Effector memory CD8-positive, alpha-beta T cell (primary cell): ENCODE data around the gene ZDHHC11B.

ENCODE experiments used
- ATAC-seq: fragments of 150-1000 bp; cut with Tn5 transposase; replicated peaks from 2 replicates; pipeline ENCODE4 v1.10.0; 2021; ENCODE audit warnings: mild to moderate bottlenecking, moderate library complexity
- DNase-seq, 3 experiments: peaks; one replicate each; pipeline ENCODE4 v3.0.0; 2021
- H3K27ac Mint-ChIP-seq, 2 donors: one replicate each; pipeline ENCODE4 v1.8.0; 2022; ENCODE audit warnings: mild to moderate bottlenecking in 2 of 2, mixed read lengths in 2 of 2, moderate library complexity in 2 of 2
- H3K27me3 Mint-ChIP-seq, 2 donors: one replicate each; pipeline ENCODE4 v1.8.0; 2022; ENCODE audit warnings: mixed read lengths in 2 of 2
- H3K36me3 Mint-ChIP-seq: one replicate; pipeline ENCODE4 v1.8.0; 2022; ENCODE audit warnings: mild to moderate bottlenecking, moderate library complexity, mixed read lengths; ENCODE audit not compliant: insufficient read depth
- H3K4me1 Mint-ChIP-seq, 2 donors: one replicate each; pipeline ENCODE4 v1.8.0; 2022; ENCODE audit warnings: low read depth in 2 of 2, mixed read lengths in 2 of 2
- H3K4me3 Mint-ChIP-seq, 2 donors: one replicate each; pipeline ENCODE4 v1.8.0; 2022; ENCODE audit warnings: mild to moderate bottlenecking in 2 of 2, mixed read lengths in 2 of 2, moderate library complexity in 2 of 2
- H3K9me3 Mint-ChIP-seq, 2 donors: one replicate each; pipeline ENCODE4 v1.8.0; 2022; ENCODE audit warnings: mixed read lengths in 2 of 2

The ZDHHC11B gene

GRCh38 chr5:675111-675870, 109.2 kb downstream of the ZDHHC11B start:
- H3K27ac Mint-ChIP-seq: no peak overlapping the region
- H3K27me3 Mint-ChIP-seq: no peaks in the 10 kb centered on the region
- H3K9me3 Mint-ChIP-seq: no peaks in the 10 kb centered on the region
- no peak overlapping the region for H3K4me3 Mint-ChIP-seq
- DNase-seq (no peak), ATAC-seq (no peak)
- H3K4me1 Mint-ChIP-seq: peaks cover 13 to 17% of the 10 kb centered on the region in 2 donors
- H3K36me3 Mint-ChIP-seq: peaks cover 48% of the 10 kb centered on the region

- H3K27ac Mint-ChIP-seq: peak overlapping the region in 1 of 2 donors; percentile 95
- H3K9me3 Mint-ChIP-seq: no peaks in the 10 kb centered on the region
- H3K4me1 Mint-ChIP-seq: peaks cover 13 to 17% of the 10 kb centered on the region in 2 donors
- ATAC-seq (no peak), DNase-seq (no peak)
- peaks cover 50% of the 10 kb centered on the region for H3K36me3 Mint-ChIP-seq
- no peaks in the 10 kb centered on the region for H3K27me3 Mint-ChIP-seq
- no peak overlapping the region for H3K4me3 Mint-ChIP-seq
Measured at GRCh38 chr5:674630-675011, 109.9 kb downstream of the ZDHHC11B start.

GRCh38 chr5:673831-674629, 110.5 kb downstream of the ZDHHC11B start:
- ATAC-seq: no peak
- Mint-ChIP-seq H3K36me3 (peaks cover 50% of the 10 kb centered on the region), H3K4me3 (peak overlapping the region; percentile 8 to 75), H3K27ac (peak overlapping the region in 1 of 2 donors; percentile 95), H3K4me1 (peaks cover 13 to 17% of the 10 kb centered on the region in 2 donors), H3K9me3 (no peaks in the 10 kb centered on the region), H3K27me3 (no peaks in the 10 kb centered on the region)
- DNase-seq: no peak

GRCh38 chr5:673161-673830, 111.2 kb downstream of the ZDHHC11B start:
- peak overlapping the region; percentile 62 to 75 for H3K4me3 Mint-ChIP-seq
- H3K4me1 Mint-ChIP-seq: peaks cover 13 to 17% of the 10 kb centered on the region in 2 donors
- no peaks in the 10 kb centered on the region for H3K9me3 Mint-ChIP-seq
- no peak for ATAC-seq
- no peak for DNase-seq
- peak overlapping the region; percentile 94 to 95 for H3K27ac Mint-ChIP-seq
- peaks cover 50% of the 10 kb centered on the region for H3K36me3 Mint-ChIP-seq
- H3K27me3 Mint-ChIP-seq: no peaks in the 10 kb centered on the region

- peak overlapping the region; percentile 62 to 75 for H3K4me3 Mint-ChIP-seq
- DNase-seq (peak; percentile 78 to 89 (median 83)), ATAC-seq (peak; percentile 77)
- H3K27me3 Mint-ChIP-seq: no peaks in the 10 kb centered on the region
- H3K27ac Mint-ChIP-seq: peak overlapping the region; percentile 94 to 95
- H3K9me3 Mint-ChIP-seq: no peaks in the 10 kb centered on the region
- peaks cover 13 to 17% of the 10 kb centered on the region in 2 donors for H3K4me1 Mint-ChIP-seq
- peaks cover 49% of the 10 kb centered on the region for H3K36me3 Mint-ChIP-seq
Measured at GRCh38 chr5:672329-673160, 112.0 kb downstream of the ZDHHC11B start.

GRCh38 chr5:671459-672328, 112.8 kb downstream of the ZDHHC11B start:
- Mint-ChIP-seq H3K27ac (peak overlapping the region; percentile 94 to 95), H3K4me3 (peak overlapping the region in 1 of 2 donors; percentile 75), H3K4me1 (peaks cover 13 to 17% of the 10 kb centered on the region in 2 donors), H3K27me3 (no peaks in the 10 kb centered on the region), H3K9me3 (no peaks in the 10 kb centered on the region), H3K36me3 (peaks cover 40% of the 10 kb centered on the region)
- ATAC-seq (peak; percentile 62), DNase-seq (peak; percentile 70 to 72 (median 71))

- no peak overlapping the region for H3K4me3 Mint-ChIP-seq
- no peaks in the 10 kb centered on the region for H3K9me3 Mint-ChIP-seq
- H3K36me3 Mint-ChIP-seq: peaks cover 30% of the 10 kb centered on the region
- ATAC-seq (no peak), DNase-seq (no peak)
- peak overlapping the region in 1 of 2 donors; percentile 70 for H3K27ac Mint-ChIP-seq
- H3K4me1 Mint-ChIP-seq: peaks cover 13 to 17% of the 10 kb centered on the region in 2 donors
- H3K27me3 Mint-ChIP-seq: no peaks in the 10 kb centered on the region
Measured at GRCh38 chr5:670396-671270, 113.9 kb downstream of the ZDHHC11B start.

GRCh38 chr5:669842-670395, 114.6 kb downstream of the ZDHHC11B start:
- no peak for DNase-seq
- no peaks in the 10 kb centered on the region for H3K9me3 Mint-ChIP-seq

GRCh38 chr5:669111-669841, 115.3 kb downstream of the ZDHHC11B start:
- Mint-ChIP-seq H3K27ac (no peak overlapping the region), H3K4me1 (peaks cover 13 to 17% of the 10 kb centered on the region in 2 donors), H3K4me3 (no peak overlapping the region), H3K27me3 (no peaks in the 10 kb centered on the region), H3K9me3 (no peaks in the 10 kb centered on the region), H3K36me3 (peaks cover 24% of the 10 kb centered on the region)
- ATAC-seq (no peak), DNase-seq (peak; percentile 42 to 53 (median 50))

More at GRCh38 chr5:669842-670395, 114.6 kb downstream of the ZDHHC11B start:
- Mint-ChIP-seq H3K36me3 (peaks cover 26% of the 10 kb centered on the region), H3K27me3 (no peaks in the 10 kb centered on the region), H3K27ac (peak overlapping the region in 1 of 2 donors; percentile 70), H3K4me1 (peaks cover 13 to 17% of the 10 kb centered on the region in 2 donors), H3K4me3 (no peak overlapping the region)
- no peak for ATAC-seq

GRCh38 chr5:668283-668995, 116.1 kb downstream of the ZDHHC11B start:
- peaks cover 12 to 13% of the 10 kb centered on the region in 2 donors for H3K4me1 Mint-ChIP-seq
- H3K27ac Mint-ChIP-seq: no peak overlapping the region
- no peak for DNase-seq
- no peak for ATAC-seq
- peaks cover 30% of the 10 kb centered on the region for H3K36me3 Mint-ChIP-seq
- H3K9me3 Mint-ChIP-seq: no peaks in the 10 kb centered on the region
- H3K4me3 Mint-ChIP-seq: no peak overlapping the region
- no peaks in the 10 kb centered on the region for H3K27me3 Mint-ChIP-seq
